GM23338 (cell line): ENCODE measurements around the gene LYRM2. TPM values are rescaled to one million over a fixed set of nuclear protein-coding genes. Genes with fewer than 3 reads are reported as not detected.

Source experiments
- ATAC-seq: fragments of 200-7000 bp; cut with Tn5 transposase; 3 replicates; pipeline ENCODE4 v1.9.1; 2020
- DNase-seq: peaks from one replicate; pipeline ENCODE4 v3.0.0-alpha.2; 2015; ENCODE audit warnings: low spot score
- H2AFZ ChIP-seq: fragments of 200-600 bp; sonication (generic); 2 replicates; pipeline ENCODE4 v1.8.0; 2016; ENCODE audit warnings: antibody characterized with exemption, mild to moderate bottlenecking, moderate library complexity
- H3F3A ChIP-seq: fragments of 200-600 bp; sonication (generic); replicated peaks from 2 replicates; pipeline ENCODE4 v1.8.0; 2017; ENCODE audit warnings: antibody characterized with exemption, mixed run types, low read depth
- H3K27ac ChIP-seq: fragments of 200-600 bp; sonication (generic); 2 replicates; pipeline ENCODE4 v1.6.1; 2016; ENCODE audit warnings: low read depth
- H3K27me3 ChIP-seq: fragments of 200-600 bp; sonication (generic); 2 replicates; pipeline ENCODE4 v1.8.0; 2016; ENCODE audit warnings: mild to moderate bottlenecking, mixed run types, moderate library complexity; ENCODE audit not compliant: insufficient read depth
- H3K36me3 ChIP-seq: fragments of 200-600 bp; sonication (generic); 2 replicates; pipeline ENCODE4 v1.8.0; 2016; ENCODE audit warnings: mild to moderate bottlenecking; ENCODE audit not compliant: insufficient read depth
- H3K4me1 ChIP-seq: fragments of 200-600 bp; sonication (generic); 2 replicates; pipeline ENCODE4 v1.8.0; 2016; ENCODE audit warnings: mild to moderate bottlenecking, moderate library complexity; ENCODE audit not compliant: insufficient read depth
- H3K4me2 ChIP-seq: fragments of 200-600 bp; sonication (generic); 2 replicates; pipeline ENCODE4 v1.7.1; 2017; ENCODE audit warnings: mixed run types
- H3K4me3 ChIP-seq: fragments of 200-600 bp; sonication (generic); 2 replicates; pipeline ENCODE4 v1.6.1; 2016; ENCODE audit warnings: mixed run types
- H3K79me2 ChIP-seq: fragments of 200-600 bp; sonication (generic); replicated peaks from 2 replicates; pipeline ENCODE4 v1.8.0; 2017; ENCODE audit warnings: mild to moderate bottlenecking; ENCODE audit not compliant: insufficient read depth
- H3K9me2 ChIP-seq: fragments of 200-600 bp; sonication (generic); 2 replicates; pipeline ENCODE4 v1.8.0; 2017; ENCODE audit not compliant: insufficient read depth
- H4K20me1 ChIP-seq: fragments of 200-600 bp; sonication (generic); replicated peaks from 2 replicates; pipeline ENCODE4 v1.8.0; 2017; ENCODE audit warnings: mild to moderate bottlenecking; ENCODE audit not compliant: insufficient read depth
- H3K27ac Mint-ChIP-seq: 2 replicates; pipeline ENCODE4 v1.8.0; 2020; ENCODE audit warnings: inconsistent platforms, mild to moderate bottlenecking, moderate library complexity, mixed read lengths
- H3K27me3 Mint-ChIP-seq: 3 replicates; pipeline ENCODE4 v1.8.0; 2022; ENCODE audit warnings: low read depth, mild to moderate bottlenecking, moderate library complexity, mixed read lengths, inconsistent platforms; ENCODE audit not compliant: insufficient read depth, poor library complexity
- H3K36me3 Mint-ChIP-seq: 3 replicates; pipeline ENCODE4 v1.8.0; 2021; ENCODE audit warnings: low read depth, mild to moderate bottlenecking, inconsistent platforms, moderate library complexity, mixed read lengths
- H3K4me1 Mint-ChIP-seq: 3 replicates; pipeline ENCODE4 v1.8.0; 2020; ENCODE audit warnings: mild to moderate bottlenecking, inconsistent platforms, mixed read lengths
- H3K4me3 Mint-ChIP-seq: 3 replicates; pipeline ENCODE4 v1.8.0; 2021; ENCODE audit warnings: moderate library complexity, mild to moderate bottlenecking, inconsistent platforms, mixed read lengths
- H3K9me3 Mint-ChIP-seq: 3 replicates; pipeline ENCODE4 v1.8.0; 2020; ENCODE audit warnings: moderate library complexity, mild to moderate bottlenecking, inconsistent platforms, mixed read lengths
- CREB1 ChIP-seq: fragments of 250-450 bp; sonication (Bioruptor Pico); IDR thresholded peaks from 2 replicates; pipeline ENCODE4 v1.5.0; 2020; ENCODE audit warnings: low read depth, mild to moderate bottlenecking, moderate library complexity
- ETS1 ChIP-seq: IDR thresholded peaks from 2 replicates; pipeline ENCODE4 v1.6.1; 2016; ENCODE audit warnings: antibody characterized with exemption
- EZH2 ChIP-seq: fragments of 200-600 bp; sonication (generic); IDR thresholded peaks from one replicate; pipeline ENCODE4 v1.8.0; 2017; ENCODE audit warnings: antibody characterized with exemption, mild to moderate bottlenecking, low read depth; ENCODE audit not compliant: unreplicated experiment
- EZH2phosphoT487 ChIP-seq: fragments of 200-600 bp; sonication (generic); IDR thresholded peaks from one replicate; pipeline ENCODE4 v1.8.1; 2018; ENCODE audit warnings: antibody characterized with exemption; ENCODE audit not compliant: unreplicated experiment
- JUNB ChIP-seq: IDR thresholded peaks from one replicate; pipeline ENCODE4 v1.6.1; 2016; ENCODE audit warnings: antibody characterized with exemption; ENCODE audit not compliant: unreplicated experiment
- NANOG ChIP-seq: IDR thresholded peaks from 2 replicates; pipeline ENCODE4 v1.6.1; 2016; ENCODE audit warnings: antibody characterized with exemption, borderline replicate concordance
- POLR2AphosphoS5 ChIP-seq: IDR thresholded peaks from 2 replicates; pipeline ENCODE4 v1.6.1; 2016; ENCODE audit warnings: antibody characterized with exemption, low read depth
- REST ChIP-seq: IDR thresholded peaks from one replicate; pipeline ENCODE4 v1.6.1; 2018; ENCODE audit warnings: antibody characterized with exemption; ENCODE audit not compliant: unreplicated experiment
- STAT1 ChIP-seq: IDR thresholded peaks from one replicate; pipeline ENCODE4 v1.6.1; 2016; ENCODE audit warnings: antibody characterized with exemption; ENCODE audit not compliant: unreplicated experiment
- ZNF114 ChIP-seq: fragments of 250-450 bp; sonication (Bioruptor Pico); IDR thresholded peaks from 2 replicates; pipeline ENCODE4 v1.5.0; 2020; ENCODE audit warnings: mild to moderate bottlenecking, moderate library complexity
- ZNF331 ChIP-seq: fragments of 250-450 bp; sonication (Bioruptor Pico); IDR thresholded peaks from 2 replicates; pipeline ENCODE4 v1.5.0; 2020; ENCODE audit warnings: low read depth, mild to moderate bottlenecking, moderate library complexity
- polyA plus RNA-seq: library from polyadenylated mRNA; unstranded; fragments of >200 nt; fragmentation: Nextera tagmentation; extraction: Ambion mirVana; gene quantifications from 2 replicates; pipeline ENCODE4 v1.2.1, GENCODE V29; 2016
- total RNA-seq: library from RNA; depleted of rRNA; stranded (reverse); fragments of >200 nt; shearing (Covaris generic); gene quantifications from 2 replicates; pipeline ENCODE4 v1.2.3, GENCODE V29; 2014

Gene LYRM2
- total and polyA plus RNA-seq, 2 experiments from 2014 or later, result 20.3 to 67.3 TPM

- TF ChIP-seq REST (no peak), POLR2AphosphoS5 (no peak), EZH2 (no peak), NANOG (no peak), CREB1 (CRISPR knock-in tag) (no peak), ZNF331 (CRISPR knock-in tag) (no peak), ZNF114 (no peak), JUNB (no peak), STAT1 (no peak), ETS1 (no peak)
Measured at GRCh38 chr6:89525786-89526562, 112.6 kb downstream of the LYRM2 start (continued).

GRCh38 chr6:89522778-89523177 lies 115.8 kb downstream of the LYRM2 start:
- no peaks in the 10 kb centered on the region for H3F3A ChIP-seq

More at GRCh38 chr6:89522778-89523177, 115.8 kb downstream of the LYRM2 start:
- no peak for TF ChIP-seq JUNB
- no peak for TF ChIP-seq ZNF114
- no peak for TF ChIP-seq EZH2phosphoT487
- no peaks in the 10 kb centered on the region for H3K36me3 ChIP-seq
- H3K4me3 ChIP-seq, result no peak overlapping the region
- no peaks in the 10 kb centered on the region for H3K27me3 ChIP-seq
- Mint-ChIP-seq H3K4me1 (no peaks in the 10 kb centered on the region), H3K36me3 (no peaks in the 10 kb centered on the region), H3K27ac (no peak overlapping the region), H3K27me3 (no peaks in the 10 kb centered on the region), H3K4me3 (no peak overlapping the region), H3K9me3 (no peaks in the 10 kb centered on the region)
- H4K20me1 ChIP-seq, result no peaks in the 10 kb centered on the region
- peak; percentile 26 for DNase-seq
- no peak overlapping the region for H3K27ac ChIP-seq
- no peak overlapping the region for H3K4me2 ChIP-seq
- 0 out of 2 replicates have a peak, but pooled peaks cover 5% of the 10 kb centered on the region for H3K9me2 ChIP-seq
- no peaks in the 10 kb centered on the region for H3K79me2 ChIP-seq
- H2AFZ ChIP-seq, result no peak overlapping the region
- no peaks in the 10 kb centered on the region for H3K4me1 ChIP-seq
- peak; percentile 53 for ATAC-seq
